Activated T-cell treated with anti-CD3 and anti-CD28 coated beads for 48 hours (primary cell): ENCODE data around the gene TNIK.

Source experiments
- DNase-seq: peaks from one replicate; pipeline ENCODE4 v3.0.0-alpha.2; 2020; ENCODE audit warnings: low read depth

The TNIK gene

DNA sequence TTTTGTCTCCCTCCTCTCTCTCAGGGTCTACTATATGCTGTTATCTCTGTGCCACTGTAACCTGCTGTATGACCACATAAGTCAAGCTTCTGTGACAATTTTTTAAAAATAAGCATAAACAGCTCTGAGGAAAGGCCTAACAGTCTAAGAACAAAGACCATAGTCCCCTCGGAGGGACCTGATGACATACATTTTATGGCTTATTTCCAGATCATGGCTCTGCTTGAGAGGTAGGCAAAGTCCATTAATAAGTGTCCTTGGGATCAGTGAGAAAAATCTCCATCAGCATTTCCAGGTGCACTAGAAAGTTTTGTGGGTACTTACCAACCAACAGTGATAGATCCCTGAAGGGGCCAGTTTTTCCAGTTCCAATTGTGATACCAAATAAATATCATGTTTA lies 123.8 kb downstream of the TNIK start:
- DNase-seq = no peak

DNA sequence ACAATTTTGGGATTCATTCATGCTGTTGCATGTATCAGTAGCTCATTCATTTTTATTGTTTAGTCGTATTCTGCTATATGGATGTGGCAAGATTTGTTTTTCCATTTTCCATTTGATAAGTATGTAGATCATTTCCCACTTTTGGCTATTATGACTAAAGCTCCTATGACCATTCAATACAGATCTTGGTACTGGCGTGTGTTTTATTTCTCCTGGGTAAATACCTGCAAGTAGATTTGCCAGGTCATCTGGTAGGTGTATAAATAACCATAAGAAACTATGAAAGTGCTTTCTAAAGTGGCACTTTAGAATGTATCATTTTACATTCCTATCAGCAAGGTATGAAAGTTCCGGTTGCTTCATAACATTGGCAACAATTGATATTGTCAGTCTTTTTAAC lies 124.6 kb downstream of the TNIK start:
- no peak for DNase-seq

DNA sequence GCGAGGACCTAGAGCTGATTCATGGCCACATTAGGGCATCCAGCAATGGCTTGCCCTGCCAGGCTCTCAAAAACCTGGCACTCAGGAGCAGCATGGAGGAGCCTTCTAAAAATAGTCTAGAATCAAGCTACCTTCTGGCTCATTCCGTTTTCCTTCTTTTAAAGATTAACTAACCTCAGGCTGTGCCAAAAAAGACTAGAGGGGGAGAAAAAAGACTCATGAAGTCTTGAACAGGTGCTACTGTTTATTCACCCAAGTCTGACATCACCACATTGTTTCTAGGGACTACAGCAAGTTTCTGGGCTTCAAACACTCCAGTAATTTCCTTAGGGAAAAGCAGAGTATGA lies 125.8 kb downstream of the TNIK start:
- no peak for DNase-seq

DNA sequence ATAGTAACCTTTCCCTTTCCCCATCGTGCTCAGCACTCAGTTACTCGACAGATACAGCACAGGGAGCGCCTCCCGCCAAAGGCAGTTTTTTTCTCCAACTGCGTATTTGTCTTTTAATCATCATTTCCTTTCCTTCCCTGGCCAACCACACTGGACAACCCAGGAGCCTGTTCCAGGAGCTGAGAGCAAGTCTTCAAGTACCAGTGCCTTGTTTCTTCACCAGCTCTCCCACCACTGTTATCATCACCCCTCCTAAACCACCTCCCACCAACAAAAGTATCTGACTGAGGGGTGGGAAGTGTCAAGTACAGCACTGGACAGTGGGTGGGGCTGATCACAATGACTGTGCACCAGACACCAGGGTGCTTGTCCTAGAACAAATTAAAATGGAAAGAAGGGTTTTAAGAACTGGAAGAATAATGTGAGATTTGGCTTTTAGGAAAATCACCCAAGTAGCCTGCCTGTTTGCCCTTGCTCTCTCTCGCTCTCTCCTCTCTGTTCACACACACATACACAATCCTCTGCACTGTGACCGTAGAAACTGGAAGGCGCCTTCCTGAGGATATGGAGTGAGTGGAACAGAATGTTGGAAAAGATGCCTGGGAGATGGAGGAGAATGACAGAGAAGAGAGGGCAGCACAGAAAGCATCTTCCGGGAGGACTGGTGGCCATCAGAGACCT lies 126.3 kb downstream of the TNIK start:
- no peak for DNase-seq

DNA sequence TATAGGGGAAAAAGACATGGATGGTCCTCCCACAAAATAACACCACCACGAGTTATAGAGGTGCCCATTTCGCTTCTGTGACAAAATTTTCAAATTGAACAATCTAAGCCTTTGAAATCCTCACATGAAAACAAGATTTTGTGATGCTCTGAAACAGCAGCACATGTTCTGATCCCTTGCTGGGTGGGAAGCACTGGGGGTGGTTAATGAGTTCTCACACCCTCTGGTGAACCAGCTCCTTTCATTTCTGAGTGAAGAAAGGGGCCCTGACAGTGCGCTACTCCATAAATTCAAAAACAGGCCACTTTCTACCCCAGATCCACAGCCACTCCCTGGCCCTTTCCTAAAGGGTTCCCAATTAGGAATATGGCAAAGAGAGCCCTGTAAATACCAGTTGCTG lies 129.3 kb downstream of the TNIK start:
- no peak for DNase-seq

DNA sequence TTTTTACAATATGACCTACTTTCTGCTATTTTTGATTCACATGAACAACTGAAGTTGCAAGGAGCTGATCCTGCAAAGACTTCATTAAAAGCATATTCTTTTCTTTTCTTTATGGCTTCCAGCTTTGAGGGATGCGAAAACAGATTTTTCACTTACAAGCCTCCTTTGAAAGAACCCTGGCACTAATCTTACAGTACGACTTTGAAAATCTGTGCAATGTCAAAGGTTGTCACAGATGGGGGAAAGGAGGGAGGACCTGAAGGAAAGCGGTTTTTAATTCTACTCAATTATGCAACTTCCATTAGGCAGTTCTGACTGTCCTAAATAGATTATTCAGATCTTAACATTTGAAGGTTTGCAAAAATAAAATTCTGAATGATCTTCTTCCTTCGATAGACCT lies 130.5 kb downstream of the TNIK start:
- no peak for DNase-seq

DNA sequence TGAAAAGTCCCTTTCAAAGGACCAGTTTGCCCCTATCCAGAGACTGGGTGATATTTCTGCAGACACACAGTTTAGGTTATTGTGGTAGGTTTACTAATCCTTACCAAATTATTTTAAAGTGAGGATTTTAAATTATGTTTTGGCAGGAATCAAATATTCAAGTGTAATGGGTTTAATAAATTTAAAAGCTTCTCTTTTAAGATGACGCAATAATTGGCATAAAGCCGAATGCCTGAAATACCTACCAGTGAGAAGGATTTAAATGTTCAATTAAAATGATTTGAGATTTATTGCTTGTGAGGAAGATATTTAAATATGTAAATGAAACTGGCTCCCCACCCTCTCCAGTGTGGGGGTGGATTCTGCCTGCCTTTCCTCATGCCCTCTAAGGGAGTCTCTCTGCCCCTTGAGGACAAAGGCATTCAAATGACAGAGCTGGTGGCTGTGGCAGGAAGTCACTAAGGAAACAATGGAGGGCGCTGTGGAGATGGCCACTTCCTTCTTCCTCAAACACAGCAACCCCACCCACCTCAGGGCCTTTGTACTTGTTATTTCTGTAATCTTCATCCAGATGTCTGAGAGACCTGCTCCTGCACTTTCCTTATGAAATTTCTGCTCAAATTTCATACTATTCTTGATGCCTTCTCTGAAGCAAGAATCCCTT lies 131.7 kb downstream of the TNIK start:
- DNase-seq = peak; percentile 10

DNA sequence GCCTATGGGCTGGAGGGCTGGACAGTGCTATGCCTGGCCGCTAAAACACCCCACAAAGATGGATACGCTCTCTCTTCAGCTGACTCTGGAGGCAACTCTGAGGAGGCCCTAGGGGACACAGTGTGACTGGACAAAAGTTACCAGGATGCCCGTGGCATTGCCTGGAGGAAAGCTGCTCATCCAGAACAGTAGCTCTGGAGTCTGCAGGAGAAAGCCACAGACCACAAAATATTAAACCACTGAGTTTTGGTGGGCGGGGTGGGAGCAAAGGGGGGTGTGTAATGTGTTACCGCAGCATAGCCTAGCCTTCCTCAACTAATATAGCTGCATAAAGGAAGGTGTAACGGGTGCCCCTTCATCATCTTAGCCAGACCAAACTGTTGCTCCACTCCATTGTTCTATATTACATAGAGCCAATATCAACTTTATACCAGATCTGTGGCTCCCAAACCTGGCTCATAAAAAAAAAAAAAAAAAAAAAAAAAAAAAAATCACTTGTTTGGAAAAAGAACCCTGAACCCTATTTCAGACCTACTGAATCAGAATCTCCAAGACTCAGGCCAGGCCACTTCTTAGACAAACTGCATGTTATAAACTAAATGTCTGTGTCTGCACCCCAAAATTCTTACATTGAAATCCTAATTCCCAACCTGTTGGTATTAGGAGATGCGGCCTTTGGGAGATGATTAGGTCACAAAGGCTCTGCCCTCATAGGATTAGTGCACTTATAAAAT lies 132.6 kb downstream of the TNIK start:
- DNase-seq = no peak

DNA sequence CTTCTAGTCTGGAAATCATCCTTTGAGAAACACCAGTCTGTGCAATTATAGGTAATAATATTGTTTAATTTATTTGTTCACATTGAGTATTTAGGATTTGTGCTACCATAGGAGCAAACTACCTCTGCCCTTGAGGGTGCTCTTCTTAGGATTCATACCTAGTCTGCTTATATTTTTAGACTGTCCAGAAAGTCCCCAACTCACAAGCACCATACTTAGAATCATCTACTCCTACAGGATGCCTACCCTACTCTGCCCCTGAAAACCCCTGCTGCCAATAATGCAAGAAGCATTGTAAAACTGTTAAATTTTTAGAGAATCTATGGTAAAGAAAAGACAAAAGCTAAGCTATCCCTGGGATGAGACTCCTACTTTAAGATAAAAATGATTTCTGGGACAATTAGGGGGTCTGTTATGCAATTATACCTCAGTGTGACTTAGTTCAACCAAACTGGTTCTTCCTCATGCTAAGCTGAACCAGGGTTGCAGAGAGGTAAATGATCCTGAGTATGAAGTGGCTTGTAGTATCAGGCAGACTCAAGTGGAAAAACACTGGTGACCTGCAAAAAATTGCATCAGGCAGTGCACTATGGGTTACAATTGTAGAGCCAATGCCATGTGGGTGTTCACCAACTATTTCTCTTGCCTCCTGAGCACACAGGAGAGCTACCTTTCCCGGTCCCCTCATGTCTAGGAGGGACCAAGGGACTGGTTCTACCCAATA lies 133.3 kb downstream of the TNIK start:
- DNase-seq = no peak

DNA sequence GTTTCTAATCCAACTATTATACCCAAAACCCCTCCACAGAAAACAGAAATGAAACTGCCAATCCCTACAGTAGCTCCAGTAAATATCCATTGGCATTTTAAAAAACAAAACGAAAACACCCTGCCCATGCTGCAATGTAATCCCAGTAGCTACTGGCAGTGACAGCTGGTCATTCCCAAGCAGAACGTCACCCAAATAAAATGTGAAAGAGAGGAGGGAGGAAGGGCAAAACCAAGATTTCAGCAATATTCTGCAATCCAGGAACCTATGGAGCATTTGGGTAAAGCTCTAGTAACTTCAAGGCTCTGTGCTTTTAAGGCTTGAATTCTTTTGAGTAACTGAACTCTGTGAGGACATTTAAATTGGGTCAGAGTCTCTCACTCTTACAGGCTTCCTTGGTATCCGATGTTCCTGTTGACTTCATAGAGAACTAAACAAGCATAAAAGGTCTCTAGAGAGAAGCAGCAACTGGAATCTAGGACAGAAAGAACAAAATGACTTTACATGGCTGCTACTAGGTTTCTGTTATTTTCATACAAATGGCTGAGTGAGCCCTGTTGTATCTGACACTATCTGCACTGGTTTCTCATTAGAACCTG lies 136.2 kb downstream of the TNIK start:
- DNase-seq = no peak

DNA sequence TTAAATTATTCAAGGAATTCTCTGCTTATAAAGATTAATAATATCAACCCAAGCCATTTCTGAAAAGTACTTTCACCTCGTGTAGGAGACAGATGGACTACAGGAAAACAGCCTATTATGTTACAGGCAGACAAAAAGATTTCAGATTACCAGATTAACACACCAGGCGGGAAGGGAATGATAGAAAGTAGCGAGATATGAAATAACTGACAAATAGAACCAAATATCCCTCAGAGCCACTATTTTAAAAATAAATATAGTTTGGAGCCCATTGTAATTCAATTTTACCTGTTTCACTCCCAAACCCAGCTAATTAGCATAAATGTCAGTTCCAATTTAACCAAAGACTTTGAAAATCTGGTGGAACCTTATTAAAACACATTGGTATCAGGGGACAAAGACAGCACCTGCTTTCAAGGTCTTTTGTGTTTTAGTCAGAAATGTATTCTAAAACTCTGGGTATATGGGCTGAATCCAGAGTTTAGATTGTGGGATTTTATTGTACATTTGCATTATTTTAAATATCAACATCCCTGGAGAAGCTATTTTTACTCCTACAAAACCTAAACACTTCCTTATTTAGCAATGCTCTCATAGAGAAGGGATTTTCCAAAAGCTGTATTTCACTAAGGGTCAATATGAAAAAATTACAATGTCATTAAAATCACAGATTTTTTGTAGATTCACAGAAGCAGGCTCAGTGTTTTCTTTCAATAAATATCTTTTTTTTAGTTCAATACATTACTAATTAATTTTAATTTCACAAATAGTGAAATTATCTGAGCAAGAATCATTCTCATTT lies 138.4 kb downstream of the TNIK start:
- no peak for DNase-seq

DNA sequence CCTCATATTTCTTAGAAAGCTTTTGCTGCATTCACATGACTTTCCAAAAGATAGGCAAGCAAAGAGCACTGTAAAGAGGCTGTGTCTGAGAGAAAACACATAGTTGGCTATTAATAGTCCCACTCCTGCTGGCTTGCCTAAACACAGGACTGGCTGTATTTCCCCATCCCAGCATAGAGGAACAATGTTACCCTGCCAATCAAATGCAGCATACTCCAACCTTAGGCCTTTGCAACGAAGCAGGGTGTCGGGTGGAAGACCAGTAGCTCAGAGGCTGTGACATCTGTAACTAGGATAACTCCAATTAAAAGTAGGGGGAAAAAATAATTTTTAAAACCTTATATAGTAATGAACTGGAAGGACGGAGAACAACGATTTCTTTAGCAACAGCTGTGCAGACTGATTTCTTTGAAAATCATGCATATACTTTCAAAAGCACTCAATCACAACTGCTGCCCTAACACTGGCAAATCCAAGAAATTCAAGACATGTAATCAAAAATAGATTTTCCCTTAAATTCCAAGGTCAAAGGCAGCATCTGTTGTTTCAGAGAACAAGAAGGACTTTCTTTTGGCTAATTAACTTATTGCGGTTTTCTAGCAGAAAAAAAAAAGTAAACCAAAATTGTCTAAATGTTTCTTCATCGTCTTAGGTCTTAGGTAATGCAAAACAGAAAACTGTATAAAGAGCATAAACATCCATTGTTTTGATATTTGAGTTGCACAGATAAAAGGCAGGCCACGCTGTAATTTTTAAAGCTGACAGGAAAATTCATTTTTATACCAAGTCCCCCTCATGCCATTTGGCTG lies 139.3 kb downstream of the TNIK start:
- no peak for DNase-seq

DNA sequence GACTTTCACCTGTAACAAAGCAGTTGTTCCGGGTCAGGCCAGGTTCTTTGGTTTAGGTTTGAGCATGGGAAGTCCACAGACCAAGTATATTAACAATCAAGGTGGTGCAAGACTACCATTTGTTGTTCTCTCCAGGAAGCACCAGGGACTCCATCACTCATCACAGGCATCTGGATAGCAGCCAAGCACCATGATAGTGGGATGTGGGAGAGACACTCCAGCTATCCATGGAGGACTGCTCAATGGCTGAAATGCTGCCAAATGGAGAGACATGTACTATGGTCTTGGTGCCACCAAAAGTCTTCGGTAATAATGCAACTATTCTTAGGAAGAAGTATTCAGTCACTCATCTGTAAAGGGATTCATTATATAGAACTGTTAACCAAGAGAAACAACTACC lies 143.0 kb downstream of the TNIK start:
- no peak for DNase-seq

DNA sequence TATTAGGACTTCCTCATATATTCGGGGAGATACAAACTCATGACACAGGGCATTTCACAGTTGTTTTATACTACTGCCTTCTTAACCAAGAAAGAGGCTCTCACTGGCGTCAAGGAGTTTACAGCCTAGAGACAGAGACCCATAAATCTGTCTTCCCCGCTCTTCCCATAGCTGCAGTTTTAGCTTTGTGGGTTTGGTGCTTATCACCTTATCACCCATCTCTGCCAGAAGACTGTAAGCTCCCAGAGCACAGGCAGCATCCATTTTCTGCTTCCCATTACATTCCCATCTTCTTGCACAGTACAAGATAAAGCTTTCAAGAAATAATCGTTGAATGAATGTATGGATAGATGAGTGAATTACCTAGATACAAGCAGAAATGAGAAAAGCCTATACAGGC lies 144.3 kb downstream of the TNIK start:
- DNase-seq = no peak

DNA sequence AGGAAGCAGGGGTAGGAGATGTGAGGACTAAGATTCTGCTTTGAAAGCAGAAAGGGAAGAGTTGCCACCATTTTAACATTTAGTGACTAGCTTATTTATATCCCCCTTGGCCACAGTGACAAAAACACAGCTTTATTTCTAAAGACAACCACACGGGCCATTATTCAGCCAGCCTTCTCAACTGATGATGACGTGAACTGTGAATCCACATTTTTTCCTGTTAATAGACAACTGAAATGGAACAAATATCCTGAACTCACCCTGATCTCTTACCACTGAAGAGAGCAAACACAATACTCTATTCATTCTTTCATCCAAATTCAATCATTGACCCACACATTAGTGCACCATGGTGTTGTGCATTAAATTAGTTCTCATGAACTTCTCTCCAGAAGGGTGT lies 145.1 kb downstream of the TNIK start:
- DNase-seq = no peak

DNA sequence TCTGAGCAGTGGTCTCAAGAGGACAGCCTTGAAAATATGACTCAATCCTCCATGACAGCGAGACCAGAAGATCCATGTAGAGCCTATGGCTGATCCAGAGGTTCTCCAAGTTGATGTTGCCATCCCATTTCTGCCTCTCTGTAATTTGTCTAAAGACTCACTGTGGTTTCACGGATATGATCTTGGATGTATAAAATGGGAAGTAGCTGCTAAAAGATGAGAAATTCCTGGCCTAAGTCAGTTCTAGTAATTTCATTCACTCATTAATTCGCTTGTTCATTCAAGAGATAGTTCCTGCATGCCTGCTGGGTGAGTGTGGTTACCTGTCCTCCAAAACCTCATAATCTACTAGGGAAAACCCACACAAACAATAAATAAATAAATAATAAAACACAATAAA lies 145.9 kb downstream of the TNIK start:
- no peak for DNase-seq

DNA sequence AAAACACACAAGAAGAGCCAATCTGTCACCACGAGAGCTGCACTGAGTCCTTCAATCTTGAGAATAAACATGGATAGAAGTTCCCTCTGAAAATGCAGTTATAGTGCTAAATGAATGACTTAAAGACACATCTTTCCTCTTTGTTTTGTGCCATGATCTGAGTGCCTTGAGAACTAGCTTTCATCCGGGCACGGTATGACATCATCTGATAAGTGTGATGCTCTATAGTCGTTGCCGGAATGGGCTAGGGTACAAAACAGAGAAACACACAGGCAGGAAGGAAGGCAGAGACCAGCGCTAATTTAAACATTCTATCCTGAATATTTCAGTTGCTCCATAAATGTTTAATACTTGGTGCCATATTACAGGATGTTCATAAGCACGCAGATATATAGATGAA lies 146.5 kb downstream of the TNIK start:
- no peak for DNase-seq

DNA sequence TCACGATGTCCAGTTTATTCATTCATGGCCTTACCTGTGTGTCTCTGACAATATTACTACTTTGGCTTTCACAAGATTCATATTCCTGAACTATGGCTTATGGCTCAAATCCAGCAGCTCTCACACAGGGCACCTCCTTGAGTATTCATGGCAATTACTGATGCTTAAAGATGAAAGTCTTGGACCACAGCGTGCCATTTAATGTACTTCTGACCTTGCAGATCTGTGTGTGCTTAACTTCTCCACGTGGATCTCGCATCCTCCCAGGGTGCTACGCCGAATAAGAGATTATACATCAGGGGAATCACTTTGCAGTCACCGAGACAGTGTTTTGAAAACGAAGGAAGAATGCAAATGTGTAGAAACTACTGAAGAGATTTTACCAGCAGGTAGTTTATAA lies 147.5 kb downstream of the TNIK start:
- DNase-seq = no peak

DNA sequence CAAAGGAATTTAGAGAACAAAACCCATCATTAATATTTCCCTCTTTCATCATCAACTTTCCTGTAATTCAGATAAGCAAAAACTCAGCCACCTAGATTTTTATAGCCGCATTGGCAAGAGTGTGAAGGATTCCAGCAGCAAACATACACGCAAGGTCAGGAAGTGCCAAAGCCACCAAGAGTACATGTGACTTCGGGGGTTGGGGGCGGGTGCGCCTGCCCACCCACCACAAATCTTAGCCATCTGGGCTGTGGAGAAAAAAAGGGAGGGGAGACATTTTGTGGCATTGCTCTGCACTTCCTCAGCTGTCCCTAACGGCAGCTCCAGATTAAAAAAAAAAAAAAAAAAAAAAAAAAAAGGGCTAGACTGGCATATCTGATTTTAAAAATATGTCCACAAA lies 148.4 kb downstream of the TNIK start:
- DNase-seq = no peak

DNA sequence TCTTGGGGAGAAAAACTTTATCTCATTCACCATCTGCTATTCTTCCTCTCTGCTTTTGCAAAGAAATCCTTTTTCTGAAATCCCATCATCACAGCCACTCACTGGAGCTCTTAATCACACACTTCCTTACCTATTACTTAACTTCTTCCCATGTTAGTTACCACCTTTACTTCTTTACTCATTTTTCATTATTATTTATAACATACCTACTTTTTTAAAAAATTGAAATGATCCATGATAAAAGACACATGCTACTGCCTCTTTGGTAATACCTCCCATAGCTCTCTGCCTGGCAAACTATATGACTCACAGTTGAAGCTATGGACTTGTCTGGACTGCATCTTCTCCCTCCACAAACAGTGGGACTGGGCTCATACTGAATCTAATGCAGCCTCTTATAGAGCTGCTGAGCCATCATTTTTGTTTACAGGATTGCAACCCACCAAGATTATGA lies 150.3 kb downstream of the TNIK start:
- no peak for DNase-seq

DNA sequence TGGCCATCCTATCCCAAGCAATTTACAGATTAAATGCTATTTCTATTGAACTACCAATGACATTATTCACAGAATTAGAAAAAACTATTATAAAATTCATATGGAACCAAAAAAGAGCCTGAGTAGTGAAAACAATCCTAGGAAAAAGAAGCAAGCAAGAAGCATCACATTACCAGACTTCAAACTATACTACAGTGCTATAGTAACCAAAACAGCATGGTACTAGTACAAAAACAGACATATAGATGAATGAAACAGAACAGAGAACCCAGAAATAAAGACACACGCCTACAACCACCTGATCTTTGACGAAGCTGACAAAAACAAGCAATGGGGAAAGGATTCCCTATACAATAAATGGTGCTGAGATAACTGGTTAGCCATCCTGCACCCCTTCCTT lies 152.2 kb downstream of the TNIK start:
- DNase-seq = no peak
